Kidney epithelial cell (primary cell): Measurements from ENCODE around the gene ATXN7L2. TPM values are rescaled to one million over a fixed set of nuclear protein-coding genes. Genes with fewer than 3 reads are reported as not detected.

ENCODE experiments used
- DNase-seq: peaks from one replicate; pipeline ENCODE4 v3.0.0-alpha.2; 2010; ENCODE audit warnings: low read depth
- H3K27me3 ChIP-seq: 2 replicates; pipeline ENCODE4 v1.6.0; 2011; ENCODE audit warnings: low read length; ENCODE audit not compliant: control insufficient read depth, insufficient read depth
- H3K36me3 ChIP-seq: 2 replicates; pipeline ENCODE4 v1.5.1; 2011; ENCODE audit warnings: low read length; ENCODE audit not compliant: control insufficient read depth, insufficient read depth
- H3K4me3 ChIP-seq: 2 replicates; pipeline ENCODE4 v1.5.1; 2011; ENCODE audit warnings: low read depth, mild to moderate bottlenecking, control low read depth, low read length
- total RNA-seq: library from RNA; depleted of rRNA; stranded (reverse); fragments of >200 nt; gene quantifications from 2 replicates; pipeline ENCODE4 v1.2.3, GENCODE V29; 2015
- TF ChIP-seq, protein P1 (sequence below): IDR thresholded peaks from 2 replicates; pipeline ENCODE4 v1.5.1; 2011; ENCODE audit warnings: mild to moderate bottlenecking, moderate library complexity, low read length, control low read depth, inconsistent platforms; ENCODE audit not compliant: insufficient read depth, poor library complexity, severe bottlenecking

Gene ATXN7L2
- total RNA-seq, 1 donor from 2014 or later, result 6.7 TPM

DNA sequence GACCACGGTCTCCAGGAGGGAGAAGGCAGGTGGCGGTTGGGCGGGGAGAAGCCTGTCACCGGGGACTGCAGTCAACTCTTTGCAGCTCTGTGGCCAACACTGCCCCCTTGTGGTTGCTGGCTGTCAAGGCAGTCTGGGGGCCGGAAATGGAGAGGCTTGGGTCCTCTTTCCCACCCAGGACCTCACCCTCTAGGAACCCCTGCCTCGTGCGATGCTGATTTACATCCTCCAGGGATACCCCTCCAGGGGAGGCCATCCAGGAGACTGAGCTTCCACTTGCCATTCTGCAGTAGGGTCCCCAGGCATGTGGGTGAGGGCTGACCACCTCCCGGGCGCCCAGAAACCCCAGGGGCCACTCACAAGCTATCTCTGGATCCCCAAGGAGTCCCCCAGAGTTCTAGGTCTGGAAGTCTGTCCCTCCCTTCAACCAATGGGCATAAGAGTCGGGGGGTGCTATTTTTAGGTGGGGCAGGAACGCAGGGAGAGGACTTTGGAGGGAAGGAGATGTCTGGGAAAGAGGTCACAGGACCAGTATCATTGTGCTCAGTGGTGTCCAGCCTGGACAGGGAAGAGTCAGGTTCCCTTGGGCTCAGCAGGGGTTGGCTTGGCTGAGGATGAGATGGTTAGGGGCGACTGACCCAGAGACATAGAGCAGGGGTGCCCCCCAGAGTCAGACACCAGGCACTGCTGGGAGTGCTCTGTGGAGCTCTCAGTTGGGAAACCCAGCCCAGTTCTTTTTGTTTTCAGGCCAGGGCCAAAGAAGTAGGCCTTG lies 48.8 kb downstream of the ATXN7L2 start:
- no peak overlapping the region for H3K4me3 ChIP-seq
- TF ChIP-seq, protein P1, sequence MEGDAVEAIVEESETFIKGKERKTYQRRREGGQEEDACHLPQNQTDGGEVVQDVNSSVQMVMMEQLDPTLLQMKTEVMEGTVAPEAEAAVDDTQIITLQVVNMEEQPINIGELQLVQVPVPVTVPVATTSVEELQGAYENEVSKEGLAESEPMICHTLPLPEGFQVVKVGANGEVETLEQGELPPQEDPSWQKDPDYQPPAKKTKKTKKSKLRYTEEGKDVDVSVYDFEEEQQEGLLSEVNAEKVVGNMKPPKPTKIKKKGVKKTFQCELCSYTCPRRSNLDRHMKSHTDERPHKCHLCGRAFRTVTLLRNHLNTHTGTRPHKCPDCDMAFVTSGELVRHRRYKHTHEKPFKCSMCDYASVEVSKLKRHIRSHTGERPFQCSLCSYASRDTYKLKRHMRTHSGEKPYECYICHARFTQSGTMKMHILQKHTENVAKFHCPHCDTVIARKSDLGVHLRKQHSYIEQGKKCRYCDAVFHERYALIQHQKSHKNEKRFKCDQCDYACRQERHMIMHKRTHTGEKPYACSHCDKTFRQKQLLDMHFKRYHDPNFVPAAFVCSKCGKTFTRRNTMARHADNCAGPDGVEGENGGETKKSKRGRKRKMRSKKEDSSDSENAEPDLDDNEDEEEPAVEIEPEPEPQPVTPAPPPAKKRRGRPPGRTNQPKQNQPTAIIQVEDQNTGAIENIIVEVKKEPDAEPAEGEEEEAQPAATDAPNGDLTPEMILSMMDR, result peak; percentile 93
- peak; percentile 26 for DNase-seq

DNA sequence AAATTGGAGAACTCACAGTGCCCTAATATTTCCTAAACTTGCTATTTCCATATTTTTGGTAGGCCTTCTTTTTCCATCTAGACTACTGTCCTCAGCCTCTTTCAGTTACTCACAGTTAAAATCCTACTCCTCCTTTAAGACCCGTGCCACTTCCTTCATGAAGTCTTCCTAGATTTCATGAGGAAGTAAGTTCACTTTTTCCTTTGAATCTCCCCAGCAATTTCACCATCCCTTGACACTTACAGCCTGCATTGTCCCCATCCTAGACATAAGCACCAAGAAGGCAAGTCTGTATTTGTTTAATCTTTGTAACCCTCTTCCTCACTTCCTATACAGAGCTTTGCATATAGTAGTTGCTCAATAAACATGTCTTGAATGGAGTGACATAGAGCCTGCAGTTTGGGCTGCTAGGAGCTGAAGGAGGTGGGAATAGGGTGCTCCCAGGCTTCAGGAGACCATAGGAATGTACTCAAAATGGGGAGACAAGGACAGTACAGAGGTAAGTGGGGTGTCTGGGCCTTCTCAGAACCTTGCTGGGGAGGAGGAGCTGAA lies 50.7 kb downstream of the ATXN7L2 start:
- TF ChIP-seq, protein P1, result no peak
- no peak for DNase-seq
- Histone ChIP-seq H3K4me3 (no peak overlapping the region), H3K27me3 (no peaks in the 10 kb centered on the region), H3K36me3 (no peaks in the 10 kb centered on the region)

More for the DNA sequence above, 48.8 kb downstream of the ATXN7L2 start:
- no peaks in the 10 kb centered on the region for H3K27me3 ChIP-seq
- no peaks in the 10 kb centered on the region for H3K36me3 ChIP-seq

DNA sequence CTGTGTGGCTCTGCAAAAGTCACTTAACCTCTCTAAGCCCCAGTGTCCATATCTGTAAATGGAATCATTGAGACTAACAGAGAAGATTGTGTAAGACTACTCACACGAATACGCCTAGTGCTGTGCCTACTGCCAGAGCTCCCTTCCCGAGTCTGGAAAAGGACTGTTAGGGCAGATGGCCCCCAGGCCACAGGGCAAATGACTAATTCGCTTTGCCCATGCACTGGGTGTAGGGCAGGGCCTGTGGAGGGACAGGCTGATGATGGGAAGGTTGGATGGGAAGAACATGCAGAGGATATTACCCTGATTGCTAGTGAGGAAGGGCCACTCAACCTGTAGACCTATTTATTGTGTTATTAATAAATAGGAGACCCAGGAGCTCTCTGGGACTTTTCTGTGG lies 51.8 kb downstream of the ATXN7L2 start:
- Histone ChIP-seq H3K27me3 (no peaks in the 10 kb centered on the region), H3K4me3 (no peak overlapping the region), H3K36me3 (no peaks in the 10 kb centered on the region)
- TF ChIP-seq, protein P1, result no peak
- DNase-seq, result no peak

DNA sequence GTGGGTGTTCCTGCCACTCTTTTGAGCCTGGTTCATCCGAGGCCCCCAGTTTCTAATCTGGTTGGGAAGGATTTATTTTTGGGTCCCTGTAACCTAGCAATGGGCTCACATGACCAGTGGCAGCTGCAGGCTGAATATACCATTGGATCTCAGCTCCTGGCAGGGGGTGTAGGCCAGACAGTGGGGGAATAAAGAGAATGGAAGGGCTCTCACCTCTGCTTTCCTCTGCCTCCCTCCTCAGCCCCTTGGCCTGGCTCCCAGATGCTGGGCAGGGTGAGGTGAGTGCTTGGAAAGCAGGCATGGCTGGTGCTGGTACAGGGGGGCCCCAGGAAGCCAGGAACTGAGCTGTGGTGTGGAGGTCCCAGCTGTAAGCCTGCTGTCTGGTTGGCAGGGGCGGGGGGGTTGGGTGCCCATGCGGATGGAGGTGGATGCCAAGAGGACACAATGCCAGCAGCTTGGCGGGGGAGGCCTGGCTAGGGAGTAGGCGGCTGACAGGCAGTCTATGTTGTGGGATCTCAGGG lies 52.3 kb downstream of the ATXN7L2 start:
- no peak for DNase-seq
- no peaks in the 10 kb centered on the region for H3K36me3 ChIP-seq
- no peaks in the 10 kb centered on the region for H3K27me3 ChIP-seq
- TF ChIP-seq, protein P1, result no peak
- H3K4me3 ChIP-seq, result no peak overlapping the region

DNA sequence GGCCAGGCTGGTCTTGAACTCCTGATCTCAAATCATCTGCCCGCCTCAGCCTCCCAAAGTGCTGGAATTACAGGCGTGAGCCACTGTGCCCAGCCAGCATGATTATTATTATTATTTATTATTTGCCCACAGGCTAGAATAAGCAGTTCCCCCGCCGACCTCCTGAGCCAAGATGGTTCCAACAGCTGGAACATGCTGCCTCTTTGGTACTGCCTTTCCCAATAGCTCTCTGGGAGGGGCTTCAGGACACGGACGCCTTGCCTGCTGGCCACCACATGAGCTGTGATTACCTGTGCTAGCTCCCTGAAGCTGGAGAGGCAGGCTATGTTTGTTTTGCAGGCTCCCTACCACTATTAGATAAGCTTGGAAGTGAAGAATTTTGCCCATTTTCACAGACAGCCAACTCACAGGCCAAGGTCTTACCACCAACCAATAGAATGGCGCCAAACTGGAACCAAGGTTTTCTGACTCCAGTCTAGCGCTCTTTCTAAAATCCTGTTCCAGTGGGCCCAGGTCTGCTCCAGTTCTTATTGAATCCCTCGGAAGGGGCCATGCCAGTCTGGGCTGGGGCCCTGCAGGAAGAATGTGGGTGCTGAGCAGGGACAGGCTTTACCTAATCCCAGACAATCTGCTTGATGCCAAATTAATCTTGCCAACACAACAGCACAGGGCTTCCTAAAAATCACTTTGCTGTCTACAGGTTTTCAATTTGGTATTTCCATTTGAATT lies 53.9 kb downstream of the ATXN7L2 start:
- no peaks in the 10 kb centered on the region for H3K27me3 ChIP-seq
- no peak for DNase-seq
- TF ChIP-seq, protein P1, result no peak
- no peaks in the 10 kb centered on the region for H3K36me3 ChIP-seq
- H3K4me3 ChIP-seq, result no peak overlapping the region
